GM18861 (cell line): Measurements from ENCODE around the gene DRC3.

Experiments
- ATAC-seq: cut with Tn5 transposase; IDR thresholded peaks from one replicate; pipeline ENCODE4 v1.9.1; 2021; ENCODE audit not compliant: unreplicated experiment

DRC3 gene

DNA sequence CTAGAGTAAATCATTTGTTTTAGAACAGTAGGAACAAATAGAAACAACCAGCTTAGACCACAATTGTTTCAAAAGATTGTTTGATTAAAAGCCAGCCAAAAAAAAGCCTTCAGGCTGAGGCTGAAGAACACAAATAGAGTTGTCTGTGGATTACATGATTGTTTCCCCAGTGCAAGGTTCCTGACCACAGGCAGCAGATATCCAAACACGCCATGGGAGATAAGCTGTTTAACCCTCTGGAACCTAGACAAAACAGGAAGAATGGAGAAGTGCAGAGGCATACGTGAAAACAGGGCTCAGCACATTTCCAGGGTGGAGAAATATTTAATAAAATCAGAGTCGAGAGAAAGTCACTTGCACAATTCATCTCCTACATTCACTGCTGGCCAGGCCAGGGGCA, 45.3 kb downstream of the DRC3 start:
- no peak for ATAC-seq

DNA sequence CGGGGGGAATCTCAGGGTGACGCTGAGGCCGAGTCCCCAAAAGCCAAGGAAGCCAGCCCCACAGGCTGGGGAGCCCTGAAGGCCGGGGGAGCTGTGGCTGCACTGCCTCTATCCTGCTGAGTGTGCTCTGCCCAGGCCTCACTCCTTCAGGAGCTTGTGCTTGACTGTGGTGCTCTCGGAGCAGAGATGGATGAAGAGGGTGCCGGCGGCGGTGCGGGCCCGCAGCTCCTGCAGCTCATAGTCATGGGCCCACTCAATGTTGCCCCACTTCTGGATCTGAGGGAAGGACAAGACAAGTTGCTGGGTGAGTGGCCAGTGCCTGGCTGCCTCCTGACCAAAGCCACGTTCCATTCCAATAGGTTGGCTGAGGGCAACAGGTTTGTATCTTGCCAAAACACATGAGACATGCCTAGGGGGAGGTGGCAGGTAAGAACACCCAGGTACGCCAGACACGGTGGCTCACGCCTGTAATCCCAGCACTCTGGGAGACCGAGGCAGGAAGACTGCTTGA, 45.8 kb downstream of the DRC3 start:
- ATAC-seq = no peak

DNA sequence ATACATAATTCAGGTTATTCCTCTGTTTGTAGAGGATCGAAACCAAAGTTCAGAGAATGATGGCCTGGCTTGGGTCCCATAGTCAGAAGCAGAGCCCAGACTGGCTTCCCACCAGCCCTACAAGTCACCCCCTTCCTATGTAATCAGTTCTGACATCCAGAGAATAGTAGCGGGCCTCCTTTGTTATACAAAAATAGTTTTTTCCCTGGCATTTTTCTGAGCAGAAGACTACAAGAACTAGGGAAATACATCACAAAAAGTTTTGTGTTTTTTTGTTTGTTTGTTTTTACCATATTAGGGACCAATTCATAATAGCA, 47.1 kb downstream of the DRC3 start:
- no peak for ATAC-seq

DNA sequence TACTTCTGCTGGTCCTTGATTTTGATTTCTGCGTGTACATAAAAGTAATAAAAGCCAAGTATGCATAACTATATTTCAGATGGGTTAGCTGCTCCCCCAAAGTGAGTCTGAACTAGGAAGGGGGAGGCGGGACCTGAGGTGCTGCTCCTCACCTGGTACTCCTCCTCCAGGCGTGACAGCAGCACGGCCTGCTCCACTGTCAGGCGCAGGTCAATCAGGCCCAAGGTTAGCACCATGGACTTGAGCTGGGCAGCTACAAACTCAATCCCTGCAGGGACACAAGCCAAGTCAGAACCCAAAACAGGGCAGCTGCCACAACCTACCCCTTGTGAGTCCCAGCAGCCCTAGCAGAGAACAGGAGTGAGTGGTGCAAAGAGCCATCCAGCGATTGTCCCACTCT, 48.3 kb downstream of the DRC3 start:
- no peak for ATAC-seq

DNA sequence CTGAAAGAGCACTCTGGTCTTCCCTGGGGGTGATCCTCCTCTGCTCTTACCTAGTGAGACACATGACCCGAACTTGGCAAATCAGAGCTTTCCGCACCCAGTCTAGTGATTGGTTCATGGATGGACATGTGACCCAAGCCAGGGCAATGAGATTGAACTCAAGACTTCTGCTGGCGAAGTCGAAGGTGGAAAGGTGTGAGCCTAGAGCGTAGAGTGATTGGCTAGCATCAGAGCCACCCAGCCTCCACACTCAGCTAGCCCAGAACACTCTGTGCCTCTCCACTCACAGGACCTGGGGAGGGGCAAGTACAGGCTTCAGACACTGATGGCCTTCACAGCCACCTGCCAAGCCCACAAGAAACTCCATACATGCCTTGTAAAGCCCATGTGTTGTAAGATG, 48.7 kb downstream of the DRC3 start:
- no peak for ATAC-seq

DNA sequence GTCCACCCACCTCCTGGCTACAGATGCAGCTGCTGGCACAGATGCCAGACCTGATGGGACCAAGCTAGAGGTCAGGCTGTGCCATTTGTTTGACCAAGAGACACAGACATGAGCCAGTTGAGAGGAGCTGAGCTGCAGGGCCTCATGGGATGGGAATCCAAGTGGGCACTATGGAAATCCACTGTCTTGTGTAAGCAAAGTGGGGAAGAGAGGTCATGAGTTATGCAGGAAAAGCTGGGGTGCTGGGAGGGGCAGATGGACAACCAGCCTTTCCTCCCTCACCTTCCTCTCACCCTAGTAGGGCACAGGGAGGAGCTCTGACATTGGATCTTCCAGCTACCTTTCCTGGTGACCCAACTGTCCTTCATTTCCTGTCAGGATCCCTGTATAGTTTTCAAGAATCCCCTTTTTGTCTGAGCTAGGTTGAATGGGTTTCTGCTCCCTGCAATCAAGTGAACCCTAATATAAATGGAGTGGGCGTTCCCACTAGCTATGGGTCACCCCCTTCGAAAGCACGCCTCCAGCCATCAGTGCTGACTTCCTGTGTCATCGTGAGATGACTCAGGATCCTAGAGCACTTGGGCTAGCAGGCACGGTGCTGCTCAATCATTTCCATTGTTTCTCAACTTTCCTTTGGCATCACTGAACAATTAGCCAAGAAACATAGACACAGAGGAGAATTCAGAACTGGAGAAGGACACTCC, 52.7 kb downstream of the DRC3 start:
- no peak for ATAC-seq

DNA sequence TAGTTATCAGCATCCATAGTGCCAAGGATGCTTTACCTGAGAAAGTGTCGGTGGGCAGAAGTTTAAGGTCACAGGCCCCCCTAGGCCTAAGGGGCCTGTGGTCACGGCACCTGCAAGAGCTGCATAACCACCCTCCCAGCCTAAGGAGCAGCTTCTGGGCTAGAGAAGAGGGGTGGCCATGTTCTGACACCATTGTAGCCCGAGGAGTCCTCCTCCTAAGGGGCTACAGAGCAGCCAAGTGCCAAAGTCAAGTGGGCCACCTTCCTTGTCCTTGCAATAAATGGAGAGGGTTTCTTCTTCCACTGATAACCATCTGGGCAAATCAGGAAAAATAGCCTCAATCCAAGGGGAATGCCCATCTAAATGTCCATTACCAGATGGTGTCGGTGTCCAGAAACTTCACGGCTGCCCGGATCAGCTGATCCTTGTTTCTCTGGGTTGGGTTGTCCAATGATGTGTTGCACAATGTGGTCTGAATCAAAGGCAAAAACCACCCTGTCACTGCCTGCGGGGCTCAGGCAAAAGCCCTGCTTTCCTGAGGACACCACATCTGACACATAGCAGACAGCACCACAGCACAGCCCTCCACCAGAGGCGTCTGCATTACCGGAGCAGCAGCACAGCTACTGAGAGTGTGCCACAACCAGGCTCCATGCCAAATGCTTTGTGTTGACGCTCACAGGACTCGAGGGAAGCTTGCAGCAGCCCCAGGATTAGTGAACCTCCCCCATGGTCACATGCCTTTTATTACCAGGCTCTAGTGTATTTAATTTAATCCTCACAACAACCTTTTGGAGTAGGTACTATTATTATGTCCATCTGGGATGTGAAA, 53.5 kb downstream of the DRC3 start:
- no peak for ATAC-seq

DNA sequence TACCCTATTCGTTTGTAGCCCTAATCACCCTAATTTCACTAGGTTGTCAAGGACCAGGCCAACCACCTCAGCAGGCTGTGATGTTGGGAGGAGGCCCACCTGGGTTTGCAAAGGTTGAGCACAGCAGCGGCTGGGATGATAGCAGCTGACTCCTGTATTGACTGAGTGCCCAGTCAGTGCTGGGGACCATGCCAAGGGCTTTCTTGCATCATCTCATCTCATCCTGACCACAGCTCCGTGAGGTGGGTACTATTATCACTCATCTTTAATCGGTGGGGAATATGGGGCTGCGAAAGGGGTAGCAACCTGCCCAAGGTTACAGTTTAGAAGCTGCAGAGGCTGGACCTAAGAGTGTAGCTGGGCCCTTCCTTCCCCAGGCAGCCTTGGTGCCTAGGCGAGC, 54.6 kb downstream of the DRC3 start:
- ATAC-seq = no peak

DNA sequence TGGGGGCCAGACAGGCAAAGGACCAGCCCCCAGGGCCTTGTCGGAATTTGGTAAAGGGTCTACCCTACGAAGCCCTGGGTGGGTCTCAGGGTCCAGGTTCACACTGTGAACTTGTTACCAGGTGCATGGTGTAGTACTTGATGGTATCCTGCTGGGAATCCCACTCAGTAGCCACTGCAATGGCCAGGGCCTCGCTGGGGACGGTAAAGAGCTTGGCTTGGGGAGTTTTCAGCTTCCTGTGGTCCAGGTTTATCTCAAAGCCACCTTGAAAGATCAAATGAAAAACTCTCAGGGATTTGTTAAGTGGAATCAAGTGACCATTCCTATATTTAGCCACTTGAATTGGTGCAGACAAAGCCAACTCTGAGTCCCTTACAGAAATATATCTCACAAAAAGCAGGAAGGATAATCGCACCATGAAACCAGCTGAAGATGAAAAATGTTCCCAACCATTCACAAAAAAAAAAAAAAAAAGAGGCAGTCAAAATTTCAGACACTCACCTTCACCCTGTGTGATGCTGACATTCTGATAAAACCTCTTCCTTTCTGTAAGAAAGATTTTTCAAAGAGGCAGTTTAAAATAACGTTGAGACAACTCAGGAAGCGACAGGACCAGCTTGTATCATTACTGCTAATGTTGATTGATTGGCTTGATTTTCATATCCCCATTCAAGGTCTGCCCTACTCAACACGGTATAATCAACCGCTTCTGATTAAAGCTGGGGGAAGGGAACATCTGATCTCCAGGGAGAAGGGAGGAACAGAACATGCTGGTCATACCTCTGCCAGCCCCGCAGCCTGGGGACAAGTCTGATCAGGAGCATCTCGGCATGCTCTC, 55.7 kb downstream of the DRC3 start:
- no peak for ATAC-seq

DNA sequence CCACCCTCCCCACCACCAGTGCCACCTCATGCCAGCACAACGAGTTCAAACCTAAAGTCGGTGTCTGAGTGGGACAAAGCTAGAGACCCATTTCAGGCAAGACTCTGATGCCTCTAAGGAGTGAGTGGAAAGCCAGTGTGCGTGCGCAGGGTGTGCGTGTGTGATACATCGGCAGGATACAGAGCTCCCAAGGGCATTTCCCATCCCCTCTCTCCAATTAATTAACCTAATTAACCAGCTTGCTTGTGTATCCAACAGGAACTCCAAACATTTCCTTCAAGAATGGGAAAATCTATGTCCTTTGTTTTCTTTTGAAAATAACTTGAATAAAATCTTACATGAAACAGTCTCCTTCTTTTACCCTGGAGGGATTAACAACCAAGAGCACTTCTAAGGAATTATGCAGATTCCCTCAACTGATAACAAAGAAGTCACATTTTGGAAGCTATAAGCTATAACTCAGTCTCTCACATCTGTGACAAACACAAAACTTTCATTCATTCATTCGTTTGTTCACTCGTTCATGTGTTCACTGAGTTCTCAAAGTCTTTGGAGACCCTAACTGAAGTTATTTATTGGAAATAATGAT, 56.4 kb downstream of the DRC3 start:
- ATAC-seq = no peak

DNA sequence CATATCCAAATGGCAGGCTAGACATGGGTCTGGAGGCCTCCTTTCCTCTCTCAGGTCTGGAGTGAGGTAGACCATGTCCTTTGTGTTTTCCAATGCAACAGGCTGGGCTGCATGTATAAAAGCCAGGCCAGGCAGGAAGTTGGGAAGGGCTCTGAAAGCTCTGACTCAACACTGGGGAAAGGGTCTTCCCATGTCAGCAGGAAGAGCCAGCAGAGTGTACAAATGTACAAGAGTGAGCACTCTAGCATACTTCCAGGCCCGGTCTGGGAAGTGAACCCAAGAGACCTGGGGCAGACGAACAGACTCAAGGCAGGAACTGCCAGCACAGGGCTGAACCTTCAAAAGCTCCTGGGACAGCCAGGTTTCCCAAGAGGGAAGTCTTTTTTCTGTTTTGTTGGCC, 59.3 kb downstream of the DRC3 start:
- ATAC-seq = no peak

DNA sequence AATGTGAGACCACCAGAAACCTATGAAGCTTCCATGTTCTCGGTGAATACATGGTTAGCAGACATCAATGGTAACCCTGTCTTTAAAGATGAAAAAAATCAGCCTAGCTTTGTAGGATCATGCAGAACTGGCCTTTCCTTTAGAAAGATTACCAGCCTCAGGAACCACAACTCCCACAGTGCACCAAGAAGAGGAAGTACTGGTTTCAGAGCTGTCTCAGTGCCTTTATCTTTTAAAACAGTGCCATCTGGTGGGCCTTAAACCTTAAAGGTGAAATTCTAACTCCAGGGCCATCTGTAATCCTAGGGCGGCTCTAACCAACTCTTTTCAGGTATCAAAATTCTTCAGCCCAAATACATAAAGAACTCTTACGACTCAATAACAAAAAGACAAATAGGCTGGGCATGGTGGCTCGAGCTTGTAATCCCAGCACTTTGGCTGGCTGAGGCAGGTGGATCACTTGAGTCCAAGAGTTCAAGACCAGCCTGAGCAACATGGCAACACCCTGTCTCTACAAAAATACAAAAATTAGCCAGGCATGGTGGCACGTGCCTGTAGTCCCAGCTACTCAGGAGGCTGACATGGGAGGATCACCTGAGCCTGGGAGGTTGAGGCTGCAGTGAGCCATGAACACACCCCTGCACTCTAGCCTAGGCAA, 60.9 kb downstream of the DRC3 start:
- ATAC-seq = no peak

DNA sequence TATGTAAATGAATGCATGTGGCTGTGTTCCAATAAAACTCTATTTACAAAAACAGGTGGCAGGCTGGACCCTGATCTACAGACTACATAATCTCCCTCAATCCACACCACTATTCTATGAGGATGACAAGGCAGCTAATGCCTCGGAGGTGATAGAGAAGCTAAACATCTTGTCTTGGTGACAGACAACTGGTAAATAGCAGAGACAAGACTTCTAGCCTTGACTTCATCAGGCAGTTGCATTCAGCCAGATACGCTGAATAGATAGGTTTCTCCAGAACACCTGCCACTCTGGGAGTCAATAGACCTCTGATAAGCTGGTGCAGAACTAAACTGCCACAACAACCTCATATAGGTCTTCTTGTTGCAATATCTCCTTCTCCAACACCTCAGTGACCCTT, 63.0 kb downstream of the DRC3 start:
- no peak for ATAC-seq

DNA sequence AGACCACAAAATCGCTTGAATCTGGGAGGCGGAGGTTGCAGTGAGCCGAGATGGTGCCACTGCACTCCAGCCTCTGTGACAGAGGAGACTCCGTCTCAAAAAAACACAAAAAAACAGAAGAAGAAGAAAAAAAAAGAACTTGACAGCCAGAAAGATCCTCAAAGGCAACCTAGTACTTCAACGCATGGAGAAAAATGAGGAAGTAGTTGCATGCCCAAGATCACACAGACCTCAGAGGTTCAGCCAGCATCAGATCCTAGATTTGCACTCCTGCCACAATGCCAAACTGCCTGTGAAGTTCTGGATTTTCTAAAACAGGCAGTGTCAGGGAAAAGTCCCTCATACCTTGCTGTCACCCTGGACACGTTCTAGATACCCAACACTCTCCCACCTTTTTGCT, 64.8 kb downstream of the DRC3 start:
- no peak for ATAC-seq

DNA sequence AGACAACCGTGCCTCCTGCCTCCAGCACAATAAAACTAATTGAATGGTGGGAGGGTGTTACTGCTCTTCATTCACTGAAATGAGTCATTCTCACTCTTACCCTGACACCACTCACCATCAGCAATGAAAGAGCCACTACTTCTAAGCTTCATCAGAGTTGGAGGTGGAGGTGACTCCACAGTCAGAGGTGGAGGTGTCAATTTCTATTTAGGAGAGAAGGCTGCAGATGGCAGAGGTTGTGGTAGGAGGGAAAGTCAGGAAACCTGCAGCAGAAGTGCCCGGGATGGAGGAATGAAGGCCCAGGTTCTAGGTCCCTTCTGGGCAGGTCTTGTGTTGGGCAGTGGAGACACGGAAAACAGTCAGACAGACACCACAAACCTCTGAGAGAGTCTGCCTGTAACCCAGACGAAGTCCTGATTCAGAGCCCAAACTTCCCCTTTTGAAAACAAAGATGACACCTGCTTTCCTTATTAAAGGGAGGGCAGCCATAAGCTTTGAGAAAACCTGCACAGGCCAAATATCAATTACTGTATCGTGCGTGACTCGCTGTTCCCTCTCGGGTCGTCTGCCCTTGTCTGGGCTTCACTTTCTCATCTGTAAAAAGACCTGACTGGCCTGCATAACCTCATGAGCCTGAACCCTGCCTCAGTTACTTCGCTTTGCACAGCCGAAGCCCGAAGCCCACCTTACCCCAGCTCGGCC, 65.6 kb downstream of the DRC3 start:
- no peak for ATAC-seq

DNA sequence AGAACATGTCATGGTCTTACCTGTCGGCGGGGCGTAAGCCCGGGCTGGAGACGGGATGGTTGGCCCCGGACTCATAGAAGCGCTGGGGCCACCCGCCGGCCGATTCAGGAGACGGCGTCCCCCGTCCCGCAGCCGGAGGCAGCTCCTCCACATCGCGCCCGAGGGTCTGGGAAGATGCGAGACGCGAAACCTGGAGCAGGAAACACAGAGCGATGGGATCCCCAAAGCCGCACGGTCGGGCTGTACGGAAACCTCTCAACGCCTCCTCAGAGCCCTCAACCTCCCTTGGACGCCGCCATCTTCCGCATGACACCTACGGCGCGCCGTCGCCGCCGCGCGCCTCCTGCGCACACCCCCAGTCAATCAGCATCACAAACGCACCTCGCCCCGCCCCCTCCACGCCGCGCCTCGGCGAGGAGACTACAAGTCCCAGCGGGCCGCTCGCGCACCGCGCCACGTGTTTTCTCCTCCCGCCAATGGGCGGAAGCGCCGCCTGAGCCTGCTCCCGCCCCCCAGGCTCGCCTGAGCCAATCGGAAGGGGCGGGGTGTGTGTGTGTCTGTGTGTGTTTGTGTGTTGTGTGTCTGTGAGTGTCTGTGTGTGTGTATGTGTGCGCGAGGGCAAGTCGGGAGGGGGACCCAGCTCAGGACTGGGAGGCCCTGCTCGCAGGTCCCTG, 66.3 kb downstream of the DRC3 start, which contains the start of the genes ATPAF2 and GID4:
Gene ATPAF2, minus strand, starts transcription at position 308 of the 674 bp plus-strand sequence. Its CDS starts 155 bp downstream, at position 153.
Gene GID4, plus strand, starts transcription at position 548 of the 674 bp plus-strand sequence. Its CDS starts 57 bp downstream, at position 605.
- peak; percentile 83 for ATAC-seq

DNA sequence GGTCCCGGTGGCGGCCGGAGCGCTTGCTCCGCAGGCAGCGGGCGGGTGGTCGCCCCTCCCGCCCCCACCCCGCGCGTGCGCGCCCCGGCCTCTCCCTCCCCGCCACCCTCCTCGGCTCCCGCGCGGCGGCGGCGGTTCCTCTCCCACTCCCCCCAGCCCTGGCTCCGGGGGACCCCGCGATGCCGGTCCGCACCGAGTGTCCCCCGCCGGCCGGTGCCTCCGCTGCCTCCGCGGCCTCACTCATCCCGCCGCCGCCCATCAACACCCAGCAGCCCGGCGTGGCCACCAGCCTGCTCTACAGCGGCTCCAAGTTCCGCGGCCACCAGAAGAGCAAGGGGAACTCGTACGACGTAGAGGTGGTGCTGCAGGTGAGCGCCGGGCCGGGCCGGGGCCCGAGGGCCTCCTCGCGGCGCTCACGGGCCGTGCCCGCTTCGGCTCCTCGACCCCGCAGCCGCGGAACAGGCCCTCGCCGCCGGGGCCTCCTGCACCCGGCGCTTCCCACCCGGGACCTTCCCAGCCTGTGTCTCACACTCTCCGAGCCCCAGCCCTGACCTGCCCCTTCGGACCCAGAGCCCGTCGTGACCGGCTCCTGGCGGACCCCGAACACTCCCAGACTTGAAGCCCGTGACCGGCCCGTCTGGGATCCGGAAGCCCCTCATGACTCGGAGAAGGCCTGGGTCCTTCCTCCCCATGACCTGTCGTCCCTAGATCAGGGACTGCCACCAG, 67.0 kb downstream of the DRC3 start:
- ATAC-seq = peak; percentile 19

DNA sequence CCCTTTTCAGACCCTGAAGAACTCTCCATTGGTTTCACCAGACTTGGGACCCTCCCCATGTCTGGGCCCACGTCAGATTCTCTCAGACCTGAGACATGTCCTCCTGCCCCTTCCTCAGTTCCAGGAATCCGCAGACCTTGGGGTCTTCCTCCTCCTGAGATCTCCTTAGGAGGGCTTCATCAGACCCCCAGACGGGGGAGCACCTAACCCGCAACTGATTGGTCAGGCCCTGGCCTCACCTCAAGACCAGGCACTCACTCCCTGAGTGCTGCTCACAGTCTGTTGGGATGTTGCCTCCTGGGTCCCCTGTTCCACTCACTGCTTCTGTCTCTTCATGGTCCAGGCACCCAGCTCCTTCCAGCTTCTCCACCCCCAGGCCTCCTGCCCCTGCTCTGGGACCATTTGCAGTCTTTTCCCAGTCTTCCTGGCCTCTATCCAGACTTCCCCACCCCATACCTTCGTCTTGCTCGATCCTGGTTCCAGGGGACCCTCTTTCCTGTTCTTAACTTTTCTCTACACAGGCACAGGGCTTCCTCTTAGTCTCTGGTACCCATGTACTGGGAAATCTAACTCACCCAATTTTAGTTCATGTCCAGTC, 67.7 kb downstream of the DRC3 start:
- no peak for ATAC-seq
